Thymus (tissue), 11 donors: ENCODE data around the gene SNRPE. TPM values are rescaled to one million over a fixed set of nuclear protein-coding genes. Genes with fewer than 3 reads are reported as not detected.

Experiments
- DNase-seq, 9 donors: peaks; one replicate each; pipeline ENCODE4 v3.0.0-alpha.2; 2013; ENCODE audit warnings: low spot score in 9 of 9, low read depth in 6 of 9, missing footprints in 1 of 9
- H3K27ac ChIP-seq, 2 donors: one replicate each; pipeline ENCODE4 v1.5.1; 2013; ENCODE audit warnings: control low read depth in 1 of 2, low read depth in 1 of 2, low read length in 1 of 2, mild to moderate bottlenecking in 1 of 2, moderate library complexity in 1 of 2
- H3K27me3 ChIP-seq, 2 donors: one replicate each; pipeline ENCODE4 v1.5.1; 2013; ENCODE audit warnings: low read length in 1 of 2; ENCODE audit not compliant: control insufficient read depth in 2 of 2, insufficient read depth in 1 of 2
- H3K36me3 ChIP-seq, 2 donors: one replicate each; pipeline ENCODE4 v1.5.1; 2013; ENCODE audit warnings: low read length in 1 of 2, mild to moderate bottlenecking in 1 of 2, moderate library complexity in 1 of 2; ENCODE audit not compliant: control insufficient read depth in 2 of 2, insufficient read depth in 2 of 2
- H3K4me1 ChIP-seq, 2 donors: one replicate each; pipeline ENCODE4 v1.5.1; 2013; ENCODE audit warnings: low read length in 2 of 2; ENCODE audit not compliant: control insufficient read depth in 2 of 2, insufficient read depth in 2 of 2
- H3K4me3 ChIP-seq, 2 donors: one replicate each; pipeline ENCODE4 v1.5.1; 2013; ENCODE audit warnings: low read length in 2 of 2, control low read depth in 1 of 2, mild to moderate bottlenecking in 1 of 2
- H3K9me3 ChIP-seq, 2 donors: one replicate each; pipeline ENCODE4 v1.5.1; 2013; ENCODE audit warnings: low read length in 1 of 2, mild to moderate bottlenecking in 1 of 2; ENCODE audit not compliant: control insufficient read depth in 2 of 2, insufficient read depth in 1 of 2
- WGBS: extraction: QIAGEN DNeasy Blood & Tissue Kit; methylation state at CpG from one replicate; pipeline ENCODE4 v1.1.7; 2013; 5-methylcytosine and 5-hydroxymethylcytosine counted together
- polyA plus RNA-seq: library from polyadenylated mRNA; stranded (reverse); fragments of 200-250 nt; gene quantifications from one replicate; pipeline ENCODE4 v1.2.3, GENCODE V29; 2013
- total RNA-seq: library from RNA; stranded (reverse); fragments of 120-200 nt; gene quantifications from one replicate; pipeline ENCODE4 v1.2.4, GENCODE V29; 2013
- donor health status: healthy.

The SNRPE gene
- total and polyA plus RNA-seq, 2 donors: 147 to 266 TPM

DNA sequence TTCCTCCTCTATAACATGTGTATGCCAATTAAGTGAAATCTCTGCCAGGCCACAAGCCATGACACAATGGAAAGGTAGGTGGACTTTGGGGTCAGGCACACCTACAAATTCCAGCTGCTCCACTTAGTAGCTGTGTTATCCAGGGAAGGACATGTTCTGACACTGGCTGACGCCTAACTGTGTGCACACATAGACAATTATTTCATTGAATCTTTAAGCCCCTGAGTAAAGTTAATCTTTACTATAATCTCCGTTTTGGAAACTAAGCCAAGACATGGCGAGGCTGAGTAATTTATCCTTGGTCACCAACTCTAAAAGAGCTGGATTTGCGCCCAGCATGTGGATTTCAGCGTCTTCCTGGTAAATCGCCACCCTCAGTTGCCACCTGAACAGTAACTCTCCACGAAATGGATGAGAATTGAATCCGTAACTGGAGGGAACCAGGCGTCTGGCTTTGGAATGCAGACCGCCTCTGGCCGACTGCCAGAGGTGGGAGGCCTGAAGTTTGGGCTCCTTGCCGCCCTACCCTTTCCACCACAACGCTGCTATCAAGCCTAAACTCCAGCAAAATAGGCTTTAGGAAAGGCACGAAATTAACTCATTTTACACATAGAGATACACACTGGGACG is 888 bp upstream of the SNRPE start:
- 87% methylated on average over 15 of the region's 15 CpGs for whole genome bisulfite sequencing
- Histone ChIP-seq H3K36me3 (peaks cover 9 to 20% of the 10 kb centered on the region in 2 donors), H3K4me3 (no peak overlapping the region), H3K9me3 (no peaks in the 10 kb centered on the region), H3K27ac (peak overlapping the region in 1 of 2 donors; percentile 32), H3K4me1 (peaks cover 0 to 7% of the 10 kb centered on the region in 2 donors), H3K27me3 (no peaks in the 10 kb centered on the region)
- DNase-seq: peak in 2 of 9 donors; percentile 1 to 7

DNA sequence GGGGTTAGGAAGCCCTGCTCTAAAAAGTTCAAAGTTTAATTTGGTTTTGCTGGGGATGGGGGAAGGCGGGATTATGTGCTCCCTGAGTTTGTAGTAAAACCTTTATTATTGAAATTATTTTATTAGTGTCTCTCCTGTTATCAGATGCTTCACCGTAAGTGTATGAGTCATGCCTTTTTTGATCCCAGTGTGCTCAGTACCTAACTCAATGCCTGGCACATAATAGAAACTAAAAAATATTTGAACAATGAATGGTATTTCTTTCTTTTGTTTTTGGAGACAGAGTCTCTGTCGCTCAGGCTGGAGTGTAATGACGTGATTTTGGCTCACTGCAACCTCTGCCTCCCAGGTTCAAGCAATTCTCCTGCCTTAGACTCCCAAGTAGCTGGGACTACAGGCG is 6.4 kb downstream of the SNRPE start:
- H3K4me1 ChIP-seq: peaks cover 0 to 3% of the 10 kb centered on the region in 2 donors
- H3K4me3 ChIP-seq: no peak overlapping the region
- H3K27me3 ChIP-seq: no peaks in the 10 kb centered on the region
- no peak for DNase-seq
- no peak overlapping the region for H3K27ac ChIP-seq
- WGBS: 87% methylated on average over 5 of the region's 5 CpGs
- H3K36me3 ChIP-seq: peaks cover 48 to 75% of the 10 kb centered on the region in 2 donors
- H3K9me3 ChIP-seq: no peaks in the 10 kb centered on the region

DNA sequence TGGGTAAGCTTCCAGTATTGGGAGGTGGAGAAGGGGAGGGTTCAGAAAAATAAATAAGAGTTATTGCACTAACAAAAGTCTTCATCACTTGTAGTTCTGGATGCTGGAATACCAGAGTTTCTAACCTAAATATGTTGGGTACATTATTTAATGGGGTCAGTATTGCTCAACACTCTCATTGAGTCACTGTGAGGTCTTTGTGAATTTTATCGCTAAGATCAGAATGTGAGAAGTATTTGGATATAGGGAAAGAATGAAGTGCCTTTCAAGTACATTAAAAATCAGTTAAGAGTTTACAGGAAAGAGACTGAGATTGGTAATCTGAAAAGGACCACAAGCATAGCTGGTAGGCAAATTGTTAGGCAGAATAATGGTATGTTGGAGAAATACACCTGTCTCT is 8.8 kb downstream of the SNRPE start:
- H3K9me3 ChIP-seq: no peaks in the 10 kb centered on the region
- no peaks in the 10 kb centered on the region for H3K27me3 ChIP-seq
- H3K4me3 ChIP-seq: no peak overlapping the region
- peaks cover 53 to 66% of the 10 kb centered on the region in 2 donors for H3K36me3 ChIP-seq
- DNase-seq: no peak
- H3K27ac ChIP-seq: no peak overlapping the region
- H3K4me1 ChIP-seq: no peaks in the 10 kb centered on the region
- 100% methylated on average over 1 of the region's 1 CpG for WGBS

DNA sequence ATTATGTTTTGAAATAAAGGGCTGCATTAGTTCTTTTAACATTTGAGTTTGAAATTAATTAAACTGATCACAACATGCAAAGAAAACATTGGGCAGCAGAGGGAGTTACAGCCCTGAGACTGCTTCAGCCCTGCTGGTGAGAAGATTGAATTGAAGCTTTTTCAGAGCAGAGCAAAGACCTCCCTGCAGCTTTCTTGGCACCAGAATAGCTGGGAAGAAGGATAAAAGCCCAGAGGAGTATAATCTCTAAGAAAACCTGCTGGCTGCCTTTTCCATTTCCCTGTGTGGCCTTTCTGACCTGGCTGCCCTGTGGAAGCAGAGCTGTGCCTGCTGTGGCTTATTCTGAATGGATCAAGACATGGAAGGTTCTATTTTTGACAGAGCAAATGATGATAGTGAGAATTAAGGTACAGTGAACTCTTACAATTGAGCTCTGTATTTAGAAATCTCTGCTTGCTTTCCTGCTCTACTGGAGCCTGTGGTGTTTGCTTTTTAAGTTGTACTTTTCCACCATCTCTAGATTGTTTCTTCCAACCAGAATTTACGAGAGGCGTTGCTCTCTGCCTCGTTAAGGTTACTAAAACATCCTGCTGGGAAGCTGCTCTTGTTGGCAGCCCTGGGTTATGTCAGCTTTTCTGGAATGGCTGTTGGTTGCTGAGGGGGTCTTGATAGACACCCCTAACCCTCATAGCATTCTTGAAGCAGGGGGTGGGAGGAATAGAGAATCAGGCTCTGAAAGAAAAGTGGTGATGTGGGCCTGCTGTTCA is 9.9 kb downstream of the SNRPE start:
- Histone ChIP-seq H3K27me3 (no peaks in the 10 kb centered on the region), H3K4me1 (no peaks in the 10 kb centered on the region), H3K4me3 (no peak overlapping the region), H3K36me3 (peaks cover 43 to 56% of the 10 kb centered on the region in 2 donors), H3K9me3 (no peaks in the 10 kb centered on the region), H3K27ac (no peak overlapping the region)
- WGBS: 97% methylated on average over 3 of the region's 3 CpGs
- peak in 5 of 9 donors; percentile 12 to 59 (median 16) for DNase-seq

DNA sequence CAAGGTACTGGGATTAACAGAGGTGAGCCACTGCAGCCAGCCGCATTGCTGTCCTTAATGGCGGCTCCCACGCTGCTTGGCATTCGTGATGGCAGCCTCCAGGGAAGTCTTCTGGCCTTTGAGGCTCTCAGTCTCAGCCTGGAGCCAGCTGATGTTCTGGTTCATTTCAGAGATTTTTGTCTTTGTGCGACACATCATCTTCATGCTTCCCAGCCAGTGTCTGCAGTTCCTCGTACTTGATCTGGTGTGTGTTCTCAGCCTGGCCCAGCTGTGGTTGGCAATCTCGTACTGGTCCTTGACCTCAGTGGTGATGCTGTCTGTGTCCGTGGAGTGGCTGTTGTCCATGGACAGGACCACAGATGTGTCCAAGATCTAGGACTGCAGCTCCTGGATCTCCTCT is 11.7 kb downstream of the SNRPE start:
- 93% methylated on average over 8 of the region's 8 CpGs for WGBS
- H3K27me3 ChIP-seq: no peaks in the 10 kb centered on the region
- no peak overlapping the region for H3K27ac ChIP-seq
- H3K9me3 ChIP-seq: no peaks in the 10 kb centered on the region
- no peak for DNase-seq
- no peak overlapping the region for H3K4me3 ChIP-seq
- peaks cover 30 to 44% of the 10 kb centered on the region in 2 donors for H3K36me3 ChIP-seq
- no peaks in the 10 kb centered on the region for H3K4me1 ChIP-seq

DNA sequence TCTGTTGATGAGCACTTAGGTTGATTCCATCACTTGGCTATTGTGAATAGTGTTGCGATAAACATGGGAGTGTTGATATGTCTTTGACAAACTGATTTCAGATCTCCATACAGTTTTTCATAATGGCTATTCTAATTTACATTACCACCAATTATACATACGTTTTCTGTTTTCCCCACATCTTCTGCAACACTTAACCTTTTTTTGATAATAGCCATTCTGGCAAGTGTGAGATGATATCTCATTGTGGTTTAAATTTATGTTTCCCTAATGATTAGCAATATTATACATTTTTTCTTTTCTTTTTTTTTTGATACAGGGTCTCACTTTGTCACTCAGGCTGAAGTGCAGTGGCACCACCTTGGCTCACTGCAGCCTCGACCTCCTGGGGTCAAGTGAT is 17.0 kb downstream of the SNRPE start:
- Histone ChIP-seq H3K27ac (no peak overlapping the region), H3K27me3 (no peaks in the 10 kb centered on the region), H3K4me1 (no peaks in the 10 kb centered on the region), H3K36me3 (peaks cover 0 to 7% of the 10 kb centered on the region in 2 donors), H3K9me3 (no peaks in the 10 kb centered on the region), H3K4me3 (no peak overlapping the region)
- no peak for DNase-seq
- 94% methylated on average over 3 of the region's 3 CpGs for WGBS

DNA sequence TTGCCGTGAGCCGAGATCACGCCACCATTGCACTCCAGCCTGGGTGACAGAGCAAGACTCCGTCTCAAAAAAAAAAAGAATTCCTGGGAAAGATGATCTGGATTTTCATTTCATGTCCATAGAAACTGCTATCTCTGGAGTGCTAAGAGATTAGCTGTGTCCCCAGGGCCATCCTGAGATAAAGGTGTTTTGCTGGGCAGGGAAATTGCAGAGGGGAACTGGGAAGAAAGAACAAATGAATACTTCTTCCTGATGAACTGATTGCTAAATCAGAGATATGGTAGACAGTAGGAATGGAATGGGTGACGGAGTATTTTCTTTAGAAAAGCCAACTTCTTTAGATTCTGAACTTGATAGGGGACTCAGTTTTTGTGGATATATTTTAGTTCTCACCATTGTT is 19.2 kb downstream of the SNRPE start:
- DNase-seq: no peak
- H3K4me1 ChIP-seq: no peaks in the 10 kb centered on the region
- no peak overlapping the region for H3K4me3 ChIP-seq
- no peak overlapping the region for H3K27ac ChIP-seq
- 98% methylated on average over 5 of the region's 5 CpGs for WGBS
- no peaks in the 10 kb centered on the region for H3K9me3 ChIP-seq
- H3K27me3 ChIP-seq: no peaks in the 10 kb centered on the region
- H3K36me3 ChIP-seq: no peaks in the 10 kb centered on the region

DNA sequence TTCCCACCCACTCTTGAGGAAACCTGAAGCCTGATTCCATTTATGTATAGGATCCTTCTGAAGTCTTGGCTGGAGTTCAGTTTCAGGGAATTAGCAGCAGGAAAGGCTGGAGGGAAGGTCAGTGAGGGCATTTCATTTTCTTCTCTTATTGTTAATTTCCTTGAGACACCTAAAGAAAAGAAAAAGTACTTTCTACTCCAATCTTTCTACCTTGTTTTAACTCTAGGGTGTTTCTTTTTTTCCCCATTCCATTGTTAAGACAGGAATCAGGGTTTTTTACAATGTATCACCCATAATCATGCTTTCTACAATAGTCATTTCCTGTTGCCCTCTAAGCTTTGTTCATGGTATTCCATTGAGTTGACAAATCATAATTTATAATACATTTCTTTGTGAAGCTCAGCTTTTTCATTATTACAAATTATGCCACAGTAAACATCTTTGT is 27.4 kb downstream of the SNRPE start:
- Histone ChIP-seq H3K36me3 (no peaks in the 10 kb centered on the region), H3K4me1 (no peaks in the 10 kb centered on the region), H3K27me3 (no peaks in the 10 kb centered on the region), H3K4me3 (no peak overlapping the region), H3K9me3 (peaks cover 0 to under 1% of the 10 kb centered on the region in 2 donors), H3K27ac (no peak overlapping the region)
- no peak for DNase-seq

DNA sequence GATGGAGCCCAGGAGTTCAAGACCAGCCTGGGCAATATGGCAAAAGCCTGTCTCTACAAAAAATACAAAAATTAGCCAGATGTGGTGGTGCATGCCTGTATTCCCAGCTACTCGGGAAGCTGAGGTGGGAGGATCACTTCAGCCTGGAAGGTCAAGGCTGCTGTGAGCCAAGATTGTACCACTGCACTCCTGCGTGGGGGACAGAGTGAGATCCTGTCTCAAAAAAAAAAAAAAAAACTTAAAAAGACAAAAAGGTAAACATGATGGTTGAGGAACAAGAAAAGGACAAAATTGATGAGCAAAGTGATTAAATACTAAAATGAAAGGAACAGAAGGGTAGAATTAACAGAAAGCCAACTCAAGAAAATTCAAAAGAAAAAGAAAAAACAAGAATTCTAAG is 30.6 kb downstream of the SNRPE start:
- no peak for DNase-seq
- Histone ChIP-seq H3K4me1 (no peaks in the 10 kb centered on the region), H3K27ac (no peak overlapping the region), H3K4me3 (no peak overlapping the region), H3K9me3 (peaks cover 0 to 4% of the 10 kb centered on the region in 2 donors), H3K27me3 (no peaks in the 10 kb centered on the region), H3K36me3 (no peaks in the 10 kb centered on the region)
- 94% methylated on average over 2 of the region's 2 CpGs for WGBS
